Adipose tissue (tissue), 3 donors: ENCODE data around the gene HMCN2. TPM values are rescaled to one million over a fixed set of nuclear protein-coding genes. Genes with fewer than 3 reads are reported as not detected.
"Not testable (repeated sequence)": the region's sequence is repeated elsewhere in the genome, so short reads cannot be mapped to it uniquely, and the experiment has no call there.

Source experiments
- H3K27ac ChIP-seq: one replicate; pipeline ENCODE4 v1.5.1; 2013; ENCODE audit warnings: low read depth, low read length
- WGBS, 3 donors: extraction: QIAGEN DNeasy Blood & Tissue Kit; methylation state at CpG; one replicate each; pipeline ENCODE4 v1.1.7; 2013; 5-methylcytosine and 5-hydroxymethylcytosine counted together
- polyA plus RNA-seq, 3 donors: library from polyadenylated mRNA; stranded (reverse); fragments of 200-250 nt; gene quantifications; one replicate each; pipeline ENCODE4 v1.2.3, GENCODE V29; 2013
- donor health status: healthy with polysubstance abuse.
- donor health status: Bipolar disorder and iron deficiency.
- donor health status: healthy.

HMCN2 gene
- polyA plus RNA-seq, 3 donors, result 0.98 to 5.2 (median 2.6) TPM

GRCh38 chr9:130236436-130236985, 29.0 kb upstream of the HMCN2 start:
- 54 to 62% (median 58%) methylated on average over 10 of the region's 10 CpGs for WGBS, 3 donors
- no peak overlapping the region for H3K27ac ChIP-seq

GRCh38 chr9:130237076-130237475, 28.5 kb upstream of the HMCN2 start:
- 85 to 87% (median 85%) methylated on average over 11 of the region's 11 CpGs for WGBS, 3 donors
- no peak overlapping the region for H3K27ac ChIP-seq

GRCh38 chr9:130237763-130238524, 27.6 kb upstream of the HMCN2 start:
- H3K27ac ChIP-seq, result no peak overlapping the region
- 77 to 84% (median 78%) methylated on average over 17 of the region's 17 CpGs for WGBS, 3 donors

GRCh38 chr9:130239363-130239695, 26.2 kb upstream of the HMCN2 start:
- no peak overlapping the region for H3K27ac ChIP-seq
- 86 to 92% (median 91%) methylated on average over 3 of the region's 3 CpGs for WGBS, 3 donors

- H3K27ac ChIP-seq, result no peak overlapping the region
- WGBS, 3 donors, result 43 to 62% (median 55%) methylated on average over 9 of the region's 9 CpGs
These were observed 25.8 kb upstream of the HMCN2 start for GRCh38 chr9:130239741-130240241.

- H3K27ac ChIP-seq, result no peak overlapping the region
- 69 to 74% (median 73%) methylated on average over 5 of the region's 5 CpGs for WGBS, 3 donors
These were observed 25.0 kb upstream of the HMCN2 start for GRCh38 chr9:130240410-130241197.

GRCh38 chr9:130241198-130241535, 24.4 kb upstream of the HMCN2 start:
- no peak overlapping the region for H3K27ac ChIP-seq
- WGBS, 3 donors, result 76 to 100% (median 81%) methylated on average over 1 of the region's 1 CpG

GRCh38 chr9:130242270-130243014, 23.1 kb upstream of the HMCN2 start:
- 79 to 86% (median 85%) methylated on average over 11 of the region's 11 CpGs for WGBS, 3 donors
- no peak overlapping the region for H3K27ac ChIP-seq

- no peak overlapping the region for H3K27ac ChIP-seq
- WGBS, 3 donors, result 21 to 28% (median 28%) methylated on average over 34 to 35 of the region's 35 CpGs
These were observed 22.3 kb upstream of the HMCN2 start for GRCh38 chr9:130243015-130243881.

- H3K27ac ChIP-seq, result no peak overlapping the region
- WGBS, 3 donors, result 69 to 96% (median 93%) methylated on average over 7 of the region's 7 CpGs
These were observed 21.7 kb upstream of the HMCN2 start for GRCh38 chr9:130243882-130244170.

- WGBS, 3 donors, result 80 to 92% (median 92%) methylated on average over 11 to 13 of the region's 13 CpGs
- no peak overlapping the region for H3K27ac ChIP-seq
These were observed 20.9 kb upstream of the HMCN2 start for GRCh38 chr9:130244548-130245165.

GRCh38 chr9:130245474-130245873, 20.1 kb upstream of the HMCN2 start:
- 87 to 94% (median 91%) methylated on average over 11 of the region's 11 CpGs for WGBS, 3 donors
- no peak overlapping the region for H3K27ac ChIP-seq

GRCh38 chr9:130246126-130246525, 19.4 kb upstream of the HMCN2 start:
- no peak overlapping the region for H3K27ac ChIP-seq
- 87 to 90% (median 90%) methylated on average over 3 of the region's 3 CpGs for WGBS, 3 donors

GRCh38 chr9:130254747-130255630, 10.6 kb upstream of the HMCN2 start:
- no peak overlapping the region for H3K27ac ChIP-seq
- WGBS, 3 donors, result 81 to 88% (median 82%) methylated on average over 23 of the region's 23 CpGs

- H3K27ac ChIP-seq, result no peak overlapping the region
- WGBS, 3 donors, result 60 to 76% (median 71%) methylated on average over 5 of the region's 5 CpGs
These were observed 9.9 kb upstream of the HMCN2 start for GRCh38 chr9:130255631-130256134.

GRCh38 chr9:130256644-130257043, 8.9 kb upstream of the HMCN2 start:
- no peak overlapping the region for H3K27ac ChIP-seq
- 74 to 76% (median 76%) methylated on average over 2 of the region's 2 CpGs for WGBS, 3 donors

- 92 to 97% (median 92%) methylated on average over 7 of the region's 7 CpGs for WGBS, 3 donors
- not testable (repeated sequence) for H3K27ac ChIP-seq
These were observed 7.4 kb upstream of the HMCN2 start for GRCh38 chr9:130258137-130258536.
